HepG2 (cell line): ENCODE data around the gene KRT13.

Source experiments
- DZIP1 ChIP-seq: sonication (generic); formaldehyde crosslinking; IDR thresholded peaks from 2 replicates; pipeline ENCODE4 v1.5.0; 2020; ENCODE audit warnings: mild to moderate bottlenecking, missing genetic modification reagents
- FUBP1 ChIP-seq: sonication (generic); formaldehyde crosslinking; IDR thresholded peaks from 2 replicates; pipeline ENCODE4 v1.5.1; 2020; ENCODE audit warnings: missing genetic modification reagents, mild to moderate bottlenecking, borderline replicate concordance
- JUN ChIP-seq: sonication (generic); formaldehyde crosslinking; IDR thresholded peaks from 2 replicates; pipeline ENCODE4 v1.4.0; 2020; ENCODE audit warnings: mild to moderate bottlenecking, missing genetic modification reagents
- MAX ChIP-seq: IDR thresholded peaks from 2 replicates; pipeline ENCODE4 v1.6.1; 2012; ENCODE audit warnings: inconsistent platforms
- NFYC ChIP-seq: IDR thresholded peaks from 2 replicates; pipeline ENCODE4 v1.6.1; 2016; ENCODE audit warnings: missing genetic modification reagents, missing compliant biosample characterization
- REST ChIP-seq, 2 experiments: IDR thresholded peaks; 2 replicates each; pipeline ENCODE4 v1.6.1; 2011 to 2012; ENCODE audit warnings: low read length in 2 of 2, borderline replicate concordance in 1 of 2, low read depth in 1 of 2, mild to moderate bottlenecking in 1 of 2, moderate library complexity in 1 of 2
- RFX1 ChIP-seq: fragments of 450-650 bp; IDR thresholded peaks from 2 replicates; pipeline ENCODE4 v1.6.1; 2017
- TCF7L2 ChIP-seq: IDR thresholded peaks from 2 replicates; pipeline ENCODE4 v1.6.1; 2011; ENCODE audit warnings: mild to moderate bottlenecking, low read depth, low read length, moderate library complexity
- XBP1 ChIP-seq: sonication (generic); formaldehyde crosslinking; IDR thresholded peaks from 2 replicates; pipeline ENCODE4 v1.5.0; 2020; ENCODE audit warnings: missing genetic modification reagents
- ZNF180 ChIP-seq: sonication (generic); formaldehyde crosslinking; IDR thresholded peaks from 2 replicates; pipeline ENCODE4 v1.4.0; 2020; ENCODE audit warnings: low read depth, missing genetic modification reagents, borderline replicate concordance
- ZNF512 ChIP-seq: sonication (generic); formaldehyde crosslinking; IDR thresholded peaks from 2 replicates; pipeline ENCODE4 v1.4.0; 2020; ENCODE audit warnings: mild to moderate bottlenecking, missing genetic modification reagents
- ZNF879 ChIP-seq: sonication (generic); formaldehyde crosslinking; IDR thresholded peaks from 2 replicates; pipeline ENCODE4 v1.8.1; 2023; ENCODE audit warnings: missing genetic modification reagents
- ZSCAN30 ChIP-seq: sonication (generic); formaldehyde crosslinking; IDR thresholded peaks from 2 replicates; pipeline ENCODE4 v1.5.0; 2020; ENCODE audit warnings: mild to moderate bottlenecking, missing genetic modification reagents

- TF ChIP-seq FUBP1 (no peak), RFX1 (no peak), JUN (CRISPR knock-in tag) (no peak), ZNF512 (CRISPR knock-in tag) (no peak), MAX (no peak), ZSCAN30 (CRISPR knock-in tag) (no peak), ZNF180 (no peak), DZIP1 (CRISPR knock-in tag) (no peak), TCF7L2 (no peak), XBP1 (CRISPR knock-in tag) (no peak), REST (IDR thresholded peaks at IDR 0.05; ENCODE audit: borderline replicate concordance in 1 of 2, low read depth in 1 of 2, low read length in 2 of 2) (no peak), NFYC (CRISPR knock-in tag) (no peak), ZNF879 (CRISPR knock-in tag) (no peak)
Measured at GRCh38 chr17:41507315-41507880, 2.0 kb upstream of the KRT13 start.
